HT-29 (cell line): ENCODE measurements around the gene ATRX. TPM values are rescaled to one million over a fixed set of nuclear protein-coding genes. Genes with fewer than 3 reads are reported as not detected.
"Not testable (repeated sequence)": the region's sequence is repeated elsewhere in the genome, so short reads cannot be mapped to it uniquely, and the experiment has no call there.

Experiments
- DNase-seq: peaks from one replicate; pipeline ENCODE4 v3.0.0-alpha.2; 2015; ENCODE audit warnings: low spot score
- total RNA-seq: library from RNA; depleted of rRNA; stranded (reverse); fragments of >200 nt; shearing (Covaris generic); gene quantifications from 2 replicates; pipeline ENCODE4 v1.2.3, GENCODE V29; 2014; rRNA removed

ATRX gene
- 40.7 and 52.4 TPM in 2 replicates for total RNA-seq

- DNase-seq, result peak; percentile 78
These were observed at the start of gene ATRX for GRCh38 chrX:77785486-77786364. TSS of gene ATRX (minus strand) at chrX:77786216. CDS start at chrX:77786001, 215 bp downstream.

GRCh38 chrX:77831544-77831943 lies 45.5 kb upstream of the ATRX start:
- DNase-seq, result not testable (repeated sequence)

GRCh38 chrX:77821989-77822388 lies 36.0 kb upstream of the ATRX start:
- DNase-seq, result not testable (repeated sequence)

GRCh38 chrX:77820091-77820727 lies 34.2 kb upstream of the ATRX start:
- no peak for DNase-seq

- no peak for DNase-seq
These were observed 28.2 kb upstream of the ATRX start for GRCh38 chrX:77814210-77814609.

GRCh38 chrX:77802201-77802600 lies 16.2 kb upstream of the ATRX start:
- DNase-seq, result no peak

- no peak for DNase-seq
These were observed 9.1 kb upstream of the ATRX start for GRCh38 chrX:77795124-77795523.

GRCh38 chrX:77793946-77794345 lies 7.9 kb upstream of the ATRX start:
- no peak for DNase-seq

- peak; percentile 22 for DNase-seq
These were observed 2.0 kb upstream of the ATRX start for GRCh38 chrX:77788050-77788449.

GRCh38 chrX:77786365-77786680 lies 307 bp upstream of the ATRX start:
- peak; percentile 40 for DNase-seq

- DNase-seq, result no peak
These were observed 6.3 kb downstream of the ATRX start for GRCh38 chrX:77779695-77780094.

- no peak for DNase-seq
These were observed 9.4 kb downstream of the ATRX start for GRCh38 chrX:77776659-77777058.

- DNase-seq, result no peak
These were observed 14.4 kb downstream of the ATRX start for GRCh38 chrX:77771601-77772000.

- no peak for DNase-seq
These were observed 17.2 kb downstream of the ATRX start for GRCh38 chrX:77768787-77769186.

GRCh38 chrX:77766212-77766611 lies 19.8 kb downstream of the ATRX start:
- not testable (repeated sequence) for DNase-seq

GRCh38 chrX:77755561-77755960 lies 30.5 kb downstream of the ATRX start:
- no peak for DNase-seq

GRCh38 chrX:77753942-77754341 lies 32.1 kb downstream of the ATRX start:
- not testable (repeated sequence) for DNase-seq

GRCh38 chrX:77749695-77750094 lies 36.3 kb downstream of the ATRX start:
- DNase-seq, result no peak

GRCh38 chrX:77743720-77744119 lies 42.3 kb downstream of the ATRX start:
- DNase-seq, result no peak

- no peak for DNase-seq
These were observed 43.1 kb downstream of the ATRX start for GRCh38 chrX:77742788-77743476.

- DNase-seq, result no peak
These were observed 45.6 kb downstream of the ATRX start for GRCh38 chrX:77740376-77740905.

- DNase-seq, result no peak
These were observed 52.7 kb downstream of the ATRX start for GRCh38 chrX:77733342-77733741.
